CD14-positive monocyte (primary cell): ENCODE results near the gene SPN. TPM values are rescaled to one million over a fixed set of nuclear protein-coding genes. Genes with fewer than 3 reads are reported as not detected.
A peak's percentile ranks its signal among the peaks of the same experiment; 100 is the strongest.
"Not testable (repeated sequence)": the region's sequence is repeated elsewhere in the genome, so short reads cannot be mapped to it uniquely, and the experiment has no call there.

ENCODE experiments used
- DNase-seq, 3 donors: peaks; one replicate each; pipeline ENCODE4 v3.0.0-alpha.2; 2011 to 2022
- H2AFZ ChIP-seq: 2 replicates; pipeline ENCODE4 v1.6.0; 2012; ENCODE audit warnings: mild to moderate bottlenecking, low read depth, low read length, inconsistent platforms; ENCODE audit not compliant: insufficient read depth, poor library complexity, severe bottlenecking
- H3K27ac ChIP-seq, 2 donors: 1 replicate in 1 of 2; 2 replicates in 1 of 2; pipeline ENCODE4 v1.5.1; 2012 to 2013; ENCODE audit warnings: low read length in 2 of 2, control low read depth in 1 of 2, inconsistent platforms in 1 of 2, low read depth in 1 of 2, mild to moderate bottlenecking in 1 of 2
- H3K27me3 ChIP-seq, 2 donors: one replicate each; pipeline versions ENCODE4 v1.6.0 to v1.6.1; 2011 to 2013; ENCODE audit warnings: low read length in 2 of 2; ENCODE audit not compliant: control insufficient read depth in 2 of 2, insufficient read depth in 2 of 2
- H3K36me3 ChIP-seq, 2 donors: replicated peaks in 1 of 2; 1 replicate in 1 of 2; 2 replicates in 1 of 2; pipeline versions ENCODE4 v1.5.1 to v1.6.1; 2012 to 2013; ENCODE audit warnings: low read length in 2 of 2, control low read depth in 1 of 2, inconsistent platforms in 1 of 2, mild to moderate bottlenecking in 1 of 2; ENCODE audit not compliant: insufficient read depth in 2 of 2, control insufficient read depth in 1 of 2
- H3K4me1 ChIP-seq, 2 donors: 1 replicate in 1 of 2; 2 replicates in 1 of 2; pipeline versions ENCODE4 v1.5.1 to v1.6.1; 2012 to 2013; ENCODE audit warnings: low read length in 2 of 2, control low read depth in 1 of 2, inconsistent platforms in 1 of 2, mild to moderate bottlenecking in 1 of 2, moderate library complexity in 1 of 2; ENCODE audit not compliant: insufficient read depth in 2 of 2, control insufficient read depth in 1 of 2
- H3K4me2 ChIP-seq: replicated peaks from 2 replicates; pipeline ENCODE3; 2012; ENCODE audit warnings: low read length, moderate library complexity, mild to moderate bottlenecking; ENCODE audit not compliant: poor library complexity, severe bottlenecking; ENCODE audit errors: extremely low read depth
- H3K4me3 ChIP-seq, 3 experiments: fragments of 200-600 bp in 1 of 3; sonication (generic) in 1 of 3; replicated peaks in 1 of 3; 1 replicate in 2 of 3; 2 replicates in 1 of 3; pipeline ENCODE4 v1.5.1; 2011 to 2013; ENCODE audit warnings: low read length in 3 of 3, mild to moderate bottlenecking in 3 of 3, control low read depth in 2 of 3, low read depth in 2 of 3, inconsistent platforms in 1 of 3, moderate library complexity in 1 of 3
- H3K79me2 ChIP-seq: 2 replicates; pipeline ENCODE4 v1.6.0; 2012; ENCODE audit warnings: mild to moderate bottlenecking, control low read depth, inconsistent platforms, low read length, moderate library complexity; ENCODE audit not compliant: insufficient read depth
- H3K9ac ChIP-seq: 2 replicates; pipeline ENCODE4 v1.6.0; 2017; ENCODE audit warnings: low read length, mild to moderate bottlenecking; ENCODE audit not compliant: insufficient read depth, poor library complexity, severe bottlenecking
- H3K9me3 ChIP-seq, 2 donors: replicated peaks in 1 of 2; 1 replicate in 1 of 2; 2 replicates in 1 of 2; pipeline versions ENCODE4 v1.5.1 to v1.6.1; 2012 to 2013; ENCODE audit warnings: low read length in 2 of 2, control low read depth in 1 of 2; ENCODE audit not compliant: control insufficient read depth in 1 of 2, insufficient read depth in 1 of 2
- H4K20me1 ChIP-seq: 2 replicates; pipeline ENCODE4 v1.6.0; 2012; ENCODE audit warnings: mild to moderate bottlenecking, low read length, control low read depth, moderate library complexity; ENCODE audit not compliant: insufficient read depth
- H3K27ac Mint-ChIP-seq, 7 donors: one replicate each; pipeline ENCODE4 v1.8.0; 2020; ENCODE audit warnings: mild to moderate bottlenecking in 7 of 7, mixed read lengths in 7 of 7, moderate library complexity in 6 of 7, inconsistent platforms in 2 of 7
- H3K27me3 Mint-ChIP-seq, 3 donors: one replicate each; pipeline ENCODE4 v1.8.0; 2021 to 2022; ENCODE audit warnings: low read depth in 3 of 3, mild to moderate bottlenecking in 3 of 3, mixed read lengths in 3 of 3, moderate library complexity in 3 of 3, inconsistent platforms in 1 of 3
- H3K36me3 Mint-ChIP-seq, 2 donors: one replicate each; pipeline ENCODE4 v1.8.0; 2020; ENCODE audit warnings: mixed read lengths in 2 of 2, inconsistent platforms in 1 of 2, mild to moderate bottlenecking in 1 of 2
- H3K4me1 Mint-ChIP-seq: one replicate; pipeline ENCODE4 v1.8.0; 2020; ENCODE audit warnings: mild to moderate bottlenecking, mixed read lengths
- H3K4me3 Mint-ChIP-seq, 2 donors: one replicate each; pipeline ENCODE4 v1.8.0; 2020; ENCODE audit warnings: mild to moderate bottlenecking in 2 of 2, mixed read lengths in 2 of 2, moderate library complexity in 1 of 2
- H3K9me3 Mint-ChIP-seq, 7 donors: one replicate each; pipeline ENCODE4 v1.8.0; 2020 to 2022; ENCODE audit warnings: mixed read lengths in 7 of 7, mild to moderate bottlenecking in 6 of 7, moderate library complexity in 6 of 7, inconsistent platforms in 2 of 7
- whole genome bisulfite sequencing: methylation state at CpG from one replicate; pipeline ENCODE4 v1.1.5; 2013; ENCODE audit warnings: missing lambda C conversion rate; ENCODE audit not compliant: insufficient coverage; 5-methylcytosine and 5-hydroxymethylcytosine counted together
- intact Hi-C, 2 donors: fragments of 100-400 bp; cut with micrococcal nuclease; formaldehyde crosslinking; loops; one replicate each; pipeline versions ENCODE4 v1.15.0 to v1.15.1; 2023
- polyA plus RNA-seq, 3 donors: library from polyadenylated mRNA; depleted of rRNA in 1 of 3; unstranded in 2 of 3; stranded (reverse) in 1 of 3; fragments of 300-500 nt in 2 of 3; fragments of >200 nt in 1 of 3; fragmentation: Illumina TruSeq in 2 of 3; gene quantifications; 1 replicate in 2 of 3; 2 replicates in 1 of 3; pipeline ENCODE4 v1.2.3, GENCODE V29; 2012 to 2021
- TF ChIP-seq, protein P1 (sequence below): fragments of 200-600 bp; IDR thresholded peaks from one replicate; pipeline ENCODE4 v1.8.0; 2022; ENCODE audit warnings: antibody characterized with exemption, mild to moderate bottlenecking

The SPN gene
- polyA plus RNA-seq, 3 donors, result 42.4 to 71.0 (median 46.6) TPM

DNA sequence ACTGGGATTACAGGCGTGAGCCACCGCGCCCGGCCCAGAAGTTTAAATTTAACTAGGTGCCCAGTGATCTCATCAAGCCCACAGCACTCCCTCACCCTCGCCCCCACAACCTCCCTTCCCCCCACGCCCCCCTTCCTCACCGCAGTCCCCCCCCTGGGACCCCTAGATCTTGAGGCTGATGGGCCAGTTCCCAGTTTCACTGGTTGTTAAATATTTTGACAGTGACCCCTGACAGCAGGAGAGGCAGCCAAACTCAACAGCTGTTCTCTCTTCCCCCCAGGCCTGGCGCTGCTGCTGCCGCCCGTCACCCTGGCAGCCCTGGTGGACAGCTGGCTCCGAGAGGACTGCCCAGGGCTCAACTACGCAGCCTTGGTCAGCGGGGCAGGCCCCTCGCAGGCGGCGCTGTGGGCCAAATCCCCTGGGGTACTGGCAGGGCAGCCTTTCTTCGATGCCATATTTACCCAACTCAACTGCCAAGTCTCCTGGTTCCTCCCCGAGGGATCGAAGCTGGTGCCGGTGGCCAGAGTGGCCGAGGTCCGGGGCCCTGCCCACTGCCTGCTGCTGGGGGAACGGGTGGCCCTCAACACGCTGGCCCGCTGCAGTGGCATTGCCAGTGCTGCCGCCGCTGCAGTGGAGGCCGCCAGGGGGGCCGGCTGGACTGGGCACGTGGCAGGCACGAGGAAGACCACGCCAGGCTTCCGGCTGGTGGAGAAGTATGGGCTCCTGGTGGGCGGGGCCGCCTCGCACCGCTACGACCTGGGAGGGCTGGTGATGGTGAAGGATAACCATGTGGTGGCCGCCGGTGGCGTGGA is 31.5 kb downstream of the SPN start:
- H2AFZ ChIP-seq, result no peak overlapping the region
- no peak overlapping the region for H3K9ac ChIP-seq
- H3K79me2 ChIP-seq, result no peaks in the 10 kb centered on the region
- H3K36me3 ChIP-seq, result no peaks in the 10 kb centered on the region
- peaks cover 4 to 5% (median 5%) of the 10 kb centered on the region in 3 donors for H3K27me3 Mint-ChIP-seq
- H3K4me2 ChIP-seq, result no peak overlapping the region
- peaks cover 6 to 8% of the 10 kb centered on the region in 2 donors for H3K4me1 ChIP-seq
- peaks cover 8 to 18% of the 10 kb centered on the region in 2 donors for H3K9me3 ChIP-seq
- intact Hi-C loops, result loop anchor here (5.0 to 10.0 kb wide), 4 partner anchors 33 to 330 kb away; partner anchors contain the start of gene C16orf92 (in 1 of the 2)
- no peaks in the 10 kb centered on the region for H3K27me3 ChIP-seq
- H3K36me3 Mint-ChIP-seq, result peaks cover 0 to 2% of the 10 kb centered on the region in 2 donors
- peak overlapping the region in 1 of 7 donors; percentile 25 for H3K27ac Mint-ChIP-seq
- H3K9me3 Mint-ChIP-seq, result peaks cover 7 to 18% (median 13%) of the 10 kb centered on the region in 7 donors
- 94% methylated on average over 31 of the region's 41 CpGs for WGBS
- H3K4me1 Mint-ChIP-seq, result peaks cover 12% of the 10 kb centered on the region
- no peak overlapping the region for H3K4me3 ChIP-seq
- no peak for DNase-seq
- TF ChIP-seq, protein P1, sequence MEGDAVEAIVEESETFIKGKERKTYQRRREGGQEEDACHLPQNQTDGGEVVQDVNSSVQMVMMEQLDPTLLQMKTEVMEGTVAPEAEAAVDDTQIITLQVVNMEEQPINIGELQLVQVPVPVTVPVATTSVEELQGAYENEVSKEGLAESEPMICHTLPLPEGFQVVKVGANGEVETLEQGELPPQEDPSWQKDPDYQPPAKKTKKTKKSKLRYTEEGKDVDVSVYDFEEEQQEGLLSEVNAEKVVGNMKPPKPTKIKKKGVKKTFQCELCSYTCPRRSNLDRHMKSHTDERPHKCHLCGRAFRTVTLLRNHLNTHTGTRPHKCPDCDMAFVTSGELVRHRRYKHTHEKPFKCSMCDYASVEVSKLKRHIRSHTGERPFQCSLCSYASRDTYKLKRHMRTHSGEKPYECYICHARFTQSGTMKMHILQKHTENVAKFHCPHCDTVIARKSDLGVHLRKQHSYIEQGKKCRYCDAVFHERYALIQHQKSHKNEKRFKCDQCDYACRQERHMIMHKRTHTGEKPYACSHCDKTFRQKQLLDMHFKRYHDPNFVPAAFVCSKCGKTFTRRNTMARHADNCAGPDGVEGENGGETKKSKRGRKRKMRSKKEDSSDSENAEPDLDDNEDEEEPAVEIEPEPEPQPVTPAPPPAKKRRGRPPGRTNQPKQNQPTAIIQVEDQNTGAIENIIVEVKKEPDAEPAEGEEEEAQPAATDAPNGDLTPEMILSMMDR, result no peak
- no peak overlapping the region for H3K27ac ChIP-seq
- H3K4me3 Mint-ChIP-seq, result no peak overlapping the region
- no peaks in the 10 kb centered on the region for H4K20me1 ChIP-seq

DNA sequence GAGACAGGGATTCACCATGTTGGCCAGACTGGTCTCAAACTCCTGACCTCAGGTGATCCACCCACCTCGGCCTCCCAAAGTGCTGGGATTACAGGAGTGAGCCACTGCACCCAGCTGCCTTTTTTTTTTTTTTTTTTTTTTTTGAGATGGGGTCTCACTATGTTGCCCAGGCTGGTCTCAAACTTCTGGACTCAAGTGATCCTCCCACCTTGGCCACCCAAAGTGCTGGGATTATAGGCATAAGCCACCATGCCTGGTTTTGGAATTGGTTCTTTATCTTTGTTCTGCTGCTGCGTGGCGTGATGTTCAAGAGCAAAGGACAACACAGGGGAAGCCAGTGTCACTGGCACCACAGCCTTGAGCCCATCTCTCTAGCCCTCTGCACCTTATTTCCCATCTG is 32.6 kb downstream of the SPN start:
- not testable (repeated sequence) for H3K27me3 ChIP-seq, H3K27me3 Mint-ChIP-seq, H2AFZ ChIP-seq, H3K27ac Mint-ChIP-seq, H3K4me3 Mint-ChIP-seq, H3K4me1 ChIP-seq, H4K20me1 ChIP-seq, H3K4me3 ChIP-seq, H3K79me2 ChIP-seq, H3K4me2 ChIP-seq, H3K36me3 ChIP-seq, H3K27ac ChIP-seq, DNase-seq, H3K9ac ChIP-seq, H3K36me3 Mint-ChIP-seq
- 100% methylated on average over 2 of the region's 3 CpGs for WGBS
- intact Hi-C loops, result loop anchor here (5.0 to 10.0 kb wide), 2 partner anchors 312 to 329 kb away; partner anchors contain the start of gene C16orf92 (in 1 of the 2)
- peaks cover 8 to 18% of the 10 kb centered on the region in 2 donors for H3K9me3 ChIP-seq
- Mint-ChIP-seq H3K9me3 (peaks cover 7 to 20% (median 13%) of the 10 kb centered on the region in 7 donors), H3K4me1 (peaks cover 11% of the 10 kb centered on the region)
